SIG-M5 treated with dmso at 0.1 percent for 504 hours (cell line): ENCODE results near the gene MEX3D.

Source experiments
- DNase-seq: peaks from one replicate; lab custom pipeline; 2025; ENCODE audit not compliant: unreplicated experiment; lab: John Stamatoyannopoulos, UW

MEX3D gene

GRCh38 chr19:1505012-1505411 lies 63.1 kb downstream of the MEX3D start:
- no peak for DNase-seq
